SK-N-SH (cell line): ENCODE measurements around the gene LCNL1. TPM values are rescaled to one million over a fixed set of nuclear protein-coding genes. Genes with fewer than 3 reads are reported as not detected.

Experiments used
- CTCF ChIA-PET: fragments of 300-600, 350-600 bp; formaldehyde crosslinking; extraction: SDS; loops from one replicate; lab custom pipeline; 2021; lab: Yijun Ruan, JAX
- POLR2A ChIA-PET: fragments of 350-600 bp; sonication (Branson Sonifier 250); formaldehyde crosslinking; extraction: SDS; loops from one replicate; lab custom pipeline; 2020; ENCODE audit warnings: antibody characterized with exemption, inconsistent platforms; lab: Yijun Ruan, JAX
- DNase-seq: peaks from one replicate; pipeline ENCODE4 v3.0.0; 2012
- H2AFZ ChIP-seq: fragments of 200-600 bp; sonication (generic); 2 replicates; pipeline ENCODE4 v1.8.1; 2016; ENCODE audit warnings: antibody characterized with exemption, mild to moderate bottlenecking, low read depth
- H3F3A ChIP-seq: fragments of 200-600 bp; sonication (generic); replicated peaks from 2 replicates; pipeline ENCODE3; 2016; ENCODE audit warnings: antibody characterized with exemption, mild to moderate bottlenecking; ENCODE audit not compliant: insufficient read depth
- H3K27ac ChIP-seq, 2 experiments: fragments of 200-500 bp in 1 of 2; fragments of 200-600 bp in 1 of 2; sonication (Bioruptor generic) in 1 of 2; sonication (generic), shearing (Covaris generic) in 1 of 2; 2 replicates each; pipeline versions ENCODE4 v1.5.1 to v1.6.1; 2014 to 2016; ENCODE audit warnings: low read depth in 2 of 2, inconsistent platforms in 1 of 2, low read length in 1 of 2, mild to moderate bottlenecking in 1 of 2, mixed read lengths in 1 of 2
- H3K27me3 ChIP-seq: fragments of 200-600 bp; sonication (generic), shearing (Covaris generic); 2 replicates; pipeline ENCODE4 v1.6.1; 2016; ENCODE audit warnings: mixed run types; ENCODE audit not compliant: insufficient read depth
- H3K36me3 ChIP-seq, 2 experiments: fragments of 200-500 bp in 1 of 2; fragments of 200-600 bp in 1 of 2; sonication (Bioruptor generic) in 1 of 2; sonication (generic) in 1 of 2; replicated peaks in 1 of 2; 2 replicates each; pipeline versions ENCODE3 to v1.5.1; 2014 to 2016; ENCODE audit warnings: low read length in 1 of 2, mild to moderate bottlenecking in 1 of 2; ENCODE audit not compliant: insufficient read depth in 2 of 2, control insufficient read depth in 1 of 2
- H3K4me1 ChIP-seq, 2 experiments: fragments of 200-500 bp in 1 of 2; fragments of 200-600 bp in 1 of 2; sonication (Bioruptor generic) in 1 of 2; sonication (generic), shearing (Covaris generic) in 1 of 2; 2 replicates each; pipeline versions ENCODE4 v1.5.1 to v1.6.1; 2014 to 2016; ENCODE audit warnings: low read depth in 1 of 2, low read length in 1 of 2, mixed run types in 1 of 2; ENCODE audit not compliant: insufficient read depth in 2 of 2, control insufficient read depth in 1 of 2
- H3K4me2 ChIP-seq: fragments of 200-600 bp; sonication (generic), shearing (Covaris generic); 2 replicates; pipeline ENCODE4 v1.6.1; 2017; ENCODE audit warnings: mixed run types
- H3K4me3 ChIP-seq, 2 experiments: fragments of 200-500 bp in 1 of 2; fragments of 200-600 bp in 1 of 2; sonication (Bioruptor generic) in 1 of 2; sonication (generic), shearing (Covaris generic) in 1 of 2; 2 replicates each; pipeline versions ENCODE4 v1.5.1 to v1.8.1; 2014 to 2016; ENCODE audit warnings: low read depth in 2 of 2, inconsistent platforms in 1 of 2, low read length in 1 of 2, mild to moderate bottlenecking in 1 of 2, mixed read lengths in 1 of 2, moderate library complexity in 1 of 2
- H3K79me2 ChIP-seq: fragments of 200-600 bp; sonication (generic); 2 replicates; pipeline ENCODE4 v1.8.1; 2017; ENCODE audit warnings: mild to moderate bottlenecking; ENCODE audit not compliant: insufficient read depth
- H3K9ac ChIP-seq: fragments of 200-600 bp; sonication (generic); 2 replicates; pipeline ENCODE4 v1.6.1; 2017; ENCODE audit warnings: mixed run types
- H3K9me2 ChIP-seq: fragments of 200-600 bp; sonication (generic); 2 replicates; pipeline ENCODE4 v1.6.1; 2017; ENCODE audit warnings: mixed run types
- H3K9me3 ChIP-seq: fragments of 200-600 bp; sonication (generic); 2 replicates; pipeline ENCODE4 v1.6.1; 2017; ENCODE audit warnings: mixed run types, mild to moderate bottlenecking, moderate library complexity
- H4K20me1 ChIP-seq: fragments of 200-600 bp; sonication (generic); 2 replicates; pipeline ENCODE4 v1.6.1; 2017; ENCODE audit warnings: mild to moderate bottlenecking, mixed run types; ENCODE audit not compliant: insufficient read depth
- CHD2 ChIP-seq: fragments of 150-350 bp; IDR thresholded peaks from 2 replicates; pipeline ENCODE4 v1.6.1; 2018; ENCODE audit warnings: low read length; ENCODE audit not compliant: partially characterized antibody
- EZH2phosphoT487 ChIP-seq: fragments of 200-600 bp; sonication (generic); IDR thresholded peaks from 2 replicates; pipeline ENCODE4 v1.6.1; 2017; ENCODE audit warnings: low read depth, mixed run types, mild to moderate bottlenecking, antibody characterized with exemption, moderate library complexity, borderline replicate concordance
- GABPA ChIP-seq: IDR thresholded peaks from 2 replicates; pipeline ENCODE4 v1.4.0; 2012; ENCODE audit warnings: low read depth, mild to moderate bottlenecking
- GATA2 ChIP-seq: sonication (generic); formaldehyde crosslinking; IDR thresholded peaks from 2 replicates; pipeline ENCODE4 v1.5.0; 2020; ENCODE audit warnings: mild to moderate bottlenecking, missing genetic modification reagents
- IRF3 ChIP-seq: fragments of 150-350 bp; IDR thresholded peaks from 2 replicates; pipeline ENCODE4 v1.6.1; 2016; ENCODE audit warnings: mild to moderate bottlenecking, low read depth, low read length
- NRF1 ChIP-seq: IDR thresholded peaks from 2 replicates; pipeline ENCODE4 v1.6.1; 2012; ENCODE audit warnings: low read depth, mild to moderate bottlenecking, low read length
- RCOR1 ChIP-seq: fragments of 150-350 bp; IDR thresholded peaks from 2 replicates; pipeline ENCODE4 v1.6.1; 2017; ENCODE audit warnings: antibody characterized with exemption, low read length
- REST ChIP-seq: IDR thresholded peaks from 2 replicates; pipeline ENCODE4 v1.6.1; 2012; ENCODE audit warnings: mild to moderate bottlenecking, low read depth, low read length, moderate library complexity
- RXRA ChIP-seq: IDR thresholded peaks from 2 replicates; pipeline ENCODE4 v1.4.0; 2012; ENCODE audit warnings: low read depth, mild to moderate bottlenecking, borderline replicate concordance
- TCF12 ChIP-seq: IDR thresholded peaks from 2 replicates; pipeline ENCODE4 v1.4.0; 2012
- TEAD4 ChIP-seq: IDR thresholded peaks from 2 replicates; pipeline ENCODE4 v1.4.0; 2012; ENCODE audit warnings: mild to moderate bottlenecking, borderline replicate concordance; ENCODE audit not compliant: insufficient read depth
- YY1 ChIP-seq: IDR thresholded peaks from 2 replicates; pipeline ENCODE4 v1.4.0; 2012; ENCODE audit warnings: low read depth, mild to moderate bottlenecking
- WGBS: methylation state at CpG from one replicate; pipeline ENCODE4 v1.1.6; 2017; ENCODE audit warnings: low lambda C conversion rate; 5-methylcytosine and 5-hydroxymethylcytosine counted together
- polyA plus RNA-seq, 3 experiments: library from polyadenylated mRNA; depleted of rRNA; stranded (reverse); fragments of >200 nt; gene quantifications; 2 replicates each; pipeline ENCODE4 v1.2.3, GENCODE V29; 2012

Gene LCNL1
- polyA plus RNA-seq, 1 of the 3 experiments (the other 2 are of a cell fraction), result not detected

DNA sequence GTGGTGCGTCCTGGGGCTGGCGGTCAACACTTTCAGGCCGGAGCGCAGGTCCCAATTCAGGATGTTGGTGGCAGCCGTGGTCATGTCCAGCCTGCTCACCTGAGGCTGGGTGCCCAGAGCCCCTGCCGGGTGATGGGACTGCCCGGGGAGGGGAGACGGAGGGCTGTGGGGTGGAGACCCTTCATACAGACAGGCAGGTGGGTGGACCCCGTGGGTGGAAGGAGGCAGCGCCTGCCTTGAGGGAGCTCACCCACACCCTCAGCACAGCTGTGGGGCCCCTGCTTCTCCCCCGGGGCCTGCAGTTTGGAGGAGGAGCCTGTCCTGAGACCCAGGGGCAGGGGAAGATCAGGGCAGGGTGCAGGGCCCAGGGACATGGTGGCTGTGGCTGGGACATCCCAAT lies 12.4 kb upstream of the LCNL1 start:
- Histone ChIP-seq H3K27ac (no peak overlapping the region), H3K9ac (no peak overlapping the region), H3F3A (no peaks in the 10 kb centered on the region), H3K79me2 (no peaks in the 10 kb centered on the region), H3K4me2 (no peak overlapping the region), H2AFZ (no peak overlapping the region), H3K27me3 (no peaks in the 10 kb centered on the region), H3K9me2 (no peaks in the 10 kb centered on the region), H3K4me1 (peaks cover 0 to 7% of the 10 kb centered on the region in 2 experiments; a peak in 1 of 4 replicates), H3K9me3 (no peaks in the 10 kb centered on the region), H4K20me1 (no peaks in the 10 kb centered on the region), H3K36me3 (no peaks in the 10 kb centered on the region)
- 100% methylated on average over 3 of the region's 11 CpGs for WGBS
- ChIA-PET POLR2A (no interaction called here), CTCF (interaction anchor here (1.3 to 1.8 kb wide), 3 partner anchors 8 to 59 kb away, joined by 4 to 5 read pairs (median 4); partner anchors contain the start of gene ABCA2)
- DNase-seq, result no peak
- TF ChIP-seq YY1 (no peak), GATA2 (CRISPR knock-in tag) (no peak), TEAD4 (no peak), RXRA (no peak), IRF3 (no peak), GABPA (no peak), NRF1 (no peak), EZH2phosphoT487 (no peak), RCOR1 (no peak), CHD2 (no peak), TCF12 (no peak), REST (no peak)
- TF ChIP-seq, all 33 proteins: peak for 0
- H3K4me3 ChIP-seq, result no peak overlapping the region

DNA sequence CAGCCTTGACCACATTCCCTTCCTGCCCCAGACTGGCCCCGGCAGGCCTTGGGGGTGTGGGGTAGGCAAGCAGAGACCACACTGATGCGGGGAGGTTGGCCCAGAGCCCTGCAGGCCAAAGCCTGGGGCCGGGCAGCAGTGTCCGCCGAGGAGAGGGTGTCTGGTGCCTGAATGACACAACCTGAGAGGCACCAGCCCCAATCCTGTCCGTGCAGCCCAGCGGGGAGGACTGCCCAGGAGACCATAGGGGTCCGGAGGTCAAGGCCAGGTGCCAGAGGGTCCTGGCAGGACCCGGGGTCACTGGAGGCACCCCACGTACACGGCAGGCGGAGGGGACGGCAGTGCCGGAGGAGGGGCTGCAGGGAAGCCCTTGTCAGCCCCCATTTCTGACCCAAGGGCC lies 11.0 kb upstream of the LCNL1 start:
- no peaks in the 10 kb centered on the region for H3K27me3 ChIP-seq
- H3K4me2 ChIP-seq, result no peak overlapping the region
- WGBS, result 53% methylated on average over 7 of the region's 14 CpGs
- H3K27ac ChIP-seq, result no peak overlapping the region
- no peaks in the 10 kb centered on the region for H3K9me3 ChIP-seq
- no peaks in the 10 kb centered on the region for H4K20me1 ChIP-seq
- no peaks in the 10 kb centered on the region for H3K9me2 ChIP-seq
- peaks cover 0 to 15% of the 10 kb centered on the region in 2 experiments; a peak in 1 of 4 replicates for H3K4me1 ChIP-seq
- H3K4me3 ChIP-seq, result no peak overlapping the region
- no peak overlapping the region for H3K9ac ChIP-seq
- no peaks in the 10 kb centered on the region for H3K79me2 ChIP-seq
- POLR2A ChIA-PET, result no interaction called here
- H2AFZ ChIP-seq, result no peak overlapping the region
- no peak for DNase-seq
- no peak for TF ChIP-seq YY1
- H3F3A ChIP-seq, result no peaks in the 10 kb centered on the region
- no peaks in the 10 kb centered on the region for H3K36me3 ChIP-seq
- CTCF ChIA-PET, result interaction anchor here (0.9 to 1.8 kb wide), 4 partner anchors 9 to 57 kb away, joined by 3 to 5 read pairs (median 4); partner anchors contain the start of gene ABCA2
